Measurements from ENCODE around the gene SERPINB3.

GRCh38 chr18:63684718-63685117 is 23.0 kb upstream of the SERPINB3 start:
- no peak for TF ChIP-seq POLR2A (IDR thresholded peaks at IDR 0.05)
- no peak for TF ChIP-seq CTCF (IDR thresholded peaks at IDR 0.05)
- TF ChIP-seq EP300 (IDR thresholded peaks at IDR 0.05; ENCODE audit: low read depth), result no peak
- TF ChIP-seq POLR2AphosphoS5 (IDR thresholded peaks at IDR 0.05), result no peak

Data from transverse colon (tissue), 4 donors.